ENCODE results near the gene ABLIM2. TPM values are rescaled to one million over a fixed set of nuclear protein-coding genes. Genes with fewer than 3 reads are reported as not detected.

The ABLIM2 gene
- total RNA-seq, 4 donors from 2014 or later = 10.6 to 31.7 (median 20.3) TPM

DNA sequence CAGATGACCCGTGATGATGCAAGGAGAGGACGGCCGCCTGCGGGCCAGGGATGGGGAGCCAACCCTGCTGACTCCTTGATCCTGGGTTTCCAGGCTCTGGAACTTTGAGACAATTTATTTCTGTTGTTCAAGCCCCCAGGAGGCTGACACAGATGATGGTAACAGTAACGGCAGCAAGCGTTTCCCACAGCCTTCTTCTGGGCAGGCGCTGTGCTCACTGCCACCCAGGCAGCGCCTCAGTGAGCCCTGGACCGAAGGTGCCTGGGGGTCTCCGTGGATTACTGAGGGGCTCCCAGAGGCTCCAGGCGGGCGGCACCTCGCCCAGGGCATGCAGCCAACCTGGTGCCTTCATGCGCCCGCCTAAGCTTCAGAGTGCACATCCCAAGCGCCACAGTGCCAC is 115.0 kb downstream of the ABLIM2 start:
- 80 to 83% methylated on average over 15 to 16 of the region's 16 CpGs for WGBS, 2 donors
- TF ChIP-seq POLR2A (IDR thresholded peaks at IDR 0.05) = no peak
- no peak for TF ChIP-seq CTCF (IDR thresholded peaks at IDR 0.05)
- no peak overlapping the region for H3K4me3 ChIP-seq (ENCODE audit: low read depth, poor library complexity, severe bottlenecking)
- no peak for DNase-seq (ENCODE audit: low spot score in 2 of 2)
- intact Hi-C loops (cut with DNase I; ENCODE audit: low total_unique reads) = no loop called here

DNA sequence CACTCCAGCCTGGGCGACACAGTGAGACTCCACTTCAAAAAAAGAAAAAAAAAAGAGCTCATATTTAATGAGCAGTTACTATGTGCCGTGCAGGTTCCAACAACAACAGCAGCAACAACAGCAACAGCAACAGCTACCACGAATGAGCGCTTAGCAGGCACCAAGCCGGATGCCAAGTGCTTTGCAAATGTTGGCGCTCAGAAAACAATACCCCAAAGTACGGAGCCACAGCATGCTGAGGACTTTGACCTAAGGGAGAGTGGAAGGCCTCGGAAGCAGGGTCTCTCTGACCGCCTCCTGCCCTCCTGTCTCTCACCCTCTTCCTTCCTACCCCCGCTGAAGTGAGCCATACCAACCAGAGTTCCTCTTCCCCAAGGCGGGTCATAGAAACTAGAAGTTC is 116.7 kb downstream of the ABLIM2 start:
- WGBS, 2 donors = 83 to 86% methylated on average over 11 of the region's 11 CpGs
- no peak for DNase-seq (ENCODE audit: low spot score in 2 of 2)
- no peak overlapping the region for H3K4me3 ChIP-seq (ENCODE audit: low read depth, poor library complexity, severe bottlenecking)
- intact Hi-C loops (cut with DNase I; ENCODE audit: low total_unique reads) = no loop called here
- TF ChIP-seq POLR2A (IDR thresholded peaks at IDR 0.05) (no peak), CTCF (IDR thresholded peaks at IDR 0.05) (no peak)

DNA sequence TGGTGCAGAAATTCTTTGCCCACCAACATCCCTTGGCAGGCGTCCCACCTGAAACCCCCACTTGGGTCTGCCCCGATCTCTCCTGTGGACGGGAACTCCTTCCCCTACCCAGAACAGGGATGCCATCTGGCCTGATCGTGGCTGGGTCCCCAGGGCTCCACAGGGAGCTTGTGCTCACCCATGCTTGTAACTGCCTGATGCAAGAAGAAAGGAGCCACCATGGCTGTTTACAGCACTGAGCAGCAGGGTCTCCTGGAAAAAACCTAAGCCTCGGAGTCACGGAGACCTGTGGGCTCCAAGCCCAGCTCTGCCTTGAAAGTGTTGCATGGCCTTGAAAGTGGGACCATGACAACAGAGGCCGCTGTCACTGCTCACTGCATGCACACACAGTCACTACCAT is 117.4 kb downstream of the ABLIM2 start:
- intact Hi-C loops (cut with DNase I; ENCODE audit: low total_unique reads) = no loop called here
- 90 to 93% methylated on average over 7 of the region's 7 CpGs for WGBS, 2 donors
- H3K4me3 ChIP-seq (ENCODE audit: low read depth, poor library complexity, severe bottlenecking) = no peak overlapping the region
- DNase-seq (ENCODE audit: low spot score in 2 of 2) = no peak
- TF ChIP-seq POLR2A (IDR thresholded peaks at IDR 0.05) (no peak), CTCF (IDR thresholded peaks at IDR 0.05) (no peak)

DNA sequence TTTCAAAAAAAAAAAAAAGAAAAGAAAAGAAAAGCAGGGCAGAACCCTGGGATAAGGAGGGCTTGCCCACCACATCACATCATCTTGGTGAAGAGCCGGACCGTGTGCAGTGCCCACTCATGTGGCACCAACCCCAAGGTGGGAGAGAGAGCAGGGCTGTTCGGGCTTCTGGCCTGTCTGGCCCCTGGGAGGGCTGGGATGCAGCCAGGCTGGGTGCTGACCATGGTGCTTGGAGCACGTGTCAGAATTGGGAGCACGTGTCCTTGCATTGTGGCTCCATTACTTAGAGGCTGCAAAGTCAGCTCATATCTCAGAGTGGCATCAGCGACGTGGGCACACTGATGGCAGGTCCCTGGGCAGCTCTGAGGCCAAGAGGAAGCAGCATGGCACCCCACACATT is 118.0 kb downstream of the ABLIM2 start:
- WGBS, 2 donors = 85 to 91% methylated on average over 6 to 7 of the region's 7 CpGs
- DNase-seq (ENCODE audit: low spot score in 2 of 2) = no peak
- intact Hi-C loops (cut with DNase I; ENCODE audit: low total_unique reads) = no loop called here

DNA sequence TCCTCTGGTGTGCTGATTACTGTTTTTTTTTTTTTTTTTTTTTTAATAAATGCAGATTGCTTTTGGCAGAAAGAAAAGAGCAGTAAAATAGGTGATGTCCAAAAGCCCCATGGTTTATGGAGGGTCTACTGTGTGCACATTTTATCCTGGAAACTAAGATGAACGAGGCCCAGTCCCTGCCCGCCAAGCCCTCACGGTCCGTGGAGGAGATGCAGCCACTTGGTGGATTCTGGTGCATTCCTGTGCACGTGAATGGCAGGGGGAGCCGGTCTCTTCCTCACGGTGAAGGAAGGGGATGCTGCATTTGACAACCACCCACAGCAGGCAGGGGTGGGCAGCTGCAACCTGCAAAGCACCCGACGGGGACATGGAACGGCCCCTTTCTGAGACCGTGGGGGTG is 118.8 kb downstream of the ABLIM2 start:
- no peak for DNase-seq (ENCODE audit: low spot score in 2 of 2)
- WGBS, 2 donors = 83 to 88% methylated on average over 11 of the region's 11 CpGs
- TF ChIP-seq POLR2A (IDR thresholded peaks at IDR 0.05) (no peak), CTCF (IDR thresholded peaks at IDR 0.05) (no peak)
- H3K4me3 ChIP-seq (ENCODE audit: low read depth, poor library complexity, severe bottlenecking) = no peak overlapping the region
- intact Hi-C loops (cut with DNase I; ENCODE audit: low total_unique reads) = no loop called here

More for the DNA sequence above, 118.0 kb downstream of the ABLIM2 start:
- TF ChIP-seq CTCF (IDR thresholded peaks at IDR 0.05) = no peak
- TF ChIP-seq POLR2A (IDR thresholded peaks at IDR 0.05) = no peak
- no peak overlapping the region for H3K4me3 ChIP-seq (ENCODE audit: low read depth, poor library complexity, severe bottlenecking)

- TF ChIP-seq POLR2A (IDR thresholded peaks at IDR 0.05) = no peak
- no peak for TF ChIP-seq CTCF (IDR thresholded peaks at IDR 0.05)
- intact Hi-C loops (cut with DNase I; ENCODE audit: low total_unique reads) = no loop called here
- 33 to 42% methylated on average over 6 of the region's 6 CpGs for WGBS, 2 donors
These were observed 119.3 kb downstream of the ABLIM2 start for GRCh38 chr4:8039290-8039689.

More at GRCh38 chr4:8039290-8039689, 119.3 kb downstream of the ABLIM2 start:
- DNase-seq (ENCODE audit: low spot score in 2 of 2) = no peak
- H3K4me3 ChIP-seq (ENCODE audit: low read depth, poor library complexity, severe bottlenecking) = no peak overlapping the region

Measured in lower leg skin (tissue), 4 donors.